Measurements from ENCODE around the gene WDFY4. TPM values are rescaled to one million over a fixed set of nuclear protein-coding genes. Genes with fewer than 3 reads are reported as not detected.

The WDFY4 gene
- polyA plus RNA-seq, 1 of the 3 experiments (the other 2 are of a cell fraction): not detected

GRCh38 chr10:48711830-48712229, 27.2 kb downstream of the WDFY4 start (continued):
- TF ChIP-seq PBX3 (IDR thresholded peaks at IDR 0.05): no peak
- TF ChIP-seq SMC3 (IDR thresholded peaks at IDR 0.05; ENCODE audit: low read depth, low read length): no peak
- no peak for TF ChIP-seq GABPA (IDR thresholded peaks at IDR 0.05; ENCODE audit: low read depth)
- no peak for TF ChIP-seq ZBTB33 (IDR thresholded peaks at IDR 0.05; ENCODE audit: borderline replicate concordance, low read depth)
- no peak for TF ChIP-seq FOXJ3 (CRISPR knock-in tag; IDR thresholded peaks at IDR 0.05)

GRCh38 chr10:48714088-48714487, 29.4 kb downstream of the WDFY4 start:
- Histone ChIP-seq H3K27ac (ENCODE audit: low read depth in 2 of 2, low read length in 1 of 2) (no peak overlapping the region), H3K4me3 (ENCODE audit: low read depth in 2 of 2, low read length in 1 of 2) (no peak overlapping the region), H3K36me3 (replicated peaks in 1 of 2; ENCODE audit: control insufficient read depth in 1 of 2, insufficient read depth in 2 of 2, low read length in 1 of 2) (no peaks in the 10 kb centered on the region), H3K4me1 (ENCODE audit: control insufficient read depth in 1 of 2, insufficient read depth in 2 of 2, low read depth in 1 of 2, low read length in 1 of 2) (no peaks in the 10 kb centered on the region), H3K9ac (no peak overlapping the region), H3K4me2 (no peak overlapping the region), H4K20me1 (ENCODE audit: insufficient read depth) (no peaks in the 10 kb centered on the region), H3K9me2 (no peaks in the 10 kb centered on the region), H3K79me2 (ENCODE audit: insufficient read depth) (no peaks in the 10 kb centered on the region), H3K9me3 (no peaks in the 10 kb centered on the region), H3K27me3 (ENCODE audit: insufficient read depth) (no peaks in the 10 kb centered on the region), H2AFZ (ENCODE audit: low read depth) (no peak overlapping the region), H3F3A (replicated peaks; ENCODE audit: insufficient read depth) (no peaks in the 10 kb centered on the region)
- no peak for TF ChIP-seq TEAD4 (IDR thresholded peaks at IDR 0.05; ENCODE audit: borderline replicate concordance, insufficient read depth)
- no peak for TF ChIP-seq TAF1 (IDR thresholded peaks at IDR 0.05; ENCODE audit: borderline replicate concordance, low read depth, low read length)
- TF ChIP-seq EP300 (IDR thresholded peaks at IDR 0.05; ENCODE audit: borderline replicate concordance in 1 of 2, low read depth in 1 of 2, low read length in 1 of 2): no peak
- no peak for TF ChIP-seq GATA2 (CRISPR knock-in tag; IDR thresholded peaks at IDR 0.05)
- no peak for TF ChIP-seq SMC3 (IDR thresholded peaks at IDR 0.05; ENCODE audit: low read depth, low read length)
- TF ChIP-seq EZH2phosphoT487 (IDR thresholded peaks at IDR 0.05; ENCODE audit: borderline replicate concordance, low read depth): no peak
- POLR2A ChIA-PET: no interaction called here
- CTCF ChIA-PET: no interaction called here
- no peak for DNase-seq

GRCh38 chr10:48716416-48716815, 31.7 kb downstream of the WDFY4 start:
- no peaks in the 10 kb centered on the region for H3K79me2 ChIP-seq (ENCODE audit: insufficient read depth)

More at GRCh38 chr10:48716416-48716815, 31.7 kb downstream of the WDFY4 start:
- ChIA-PET CTCF (interaction anchor here (1.5 to 1.8 kb wide), 2 partner anchors 14 to 21 kb away, joined by 3 read pairs; no protein-coding TSS in a partner anchor), POLR2A (no interaction called here)
- Histone ChIP-seq H3F3A (replicated peaks; ENCODE audit: insufficient read depth) (no peaks in the 10 kb centered on the region), H2AFZ (ENCODE audit: low read depth) (no peak overlapping the region), H3K27me3 (ENCODE audit: insufficient read depth) (no peaks in the 10 kb centered on the region), H3K9ac (no peak overlapping the region), H3K4me2 (no peak overlapping the region), H3K36me3 (replicated peaks in 1 of 2; ENCODE audit: control insufficient read depth in 1 of 2, insufficient read depth in 2 of 2, low read length in 1 of 2) (no peaks in the 10 kb centered on the region), H3K4me1 (ENCODE audit: control insufficient read depth in 1 of 2, insufficient read depth in 2 of 2, low read depth in 1 of 2, low read length in 1 of 2) (no peaks in the 10 kb centered on the region), H3K4me3 (ENCODE audit: low read depth in 2 of 2, low read length in 1 of 2) (no peak overlapping the region), H3K27ac (ENCODE audit: low read depth in 2 of 2, low read length in 1 of 2) (no peak overlapping the region), H4K20me1 (ENCODE audit: insufficient read depth) (no peaks in the 10 kb centered on the region), H3K9me2 (no peaks in the 10 kb centered on the region), H3K9me3 (no peaks in the 10 kb centered on the region)
- TF ChIP-seq POLR2AphosphoS5 (IDR thresholded peaks at IDR 0.05; ENCODE audit: low read depth, low read length) (no peak), MEF2A (IDR thresholded peaks at IDR 0.05; ENCODE audit: borderline replicate concordance, low read depth) (no peak), EP300 (IDR thresholded peaks at IDR 0.05; ENCODE audit: borderline replicate concordance in 1 of 2, low read depth in 1 of 2, low read length in 1 of 2) (no peak), TEAD4 (IDR thresholded peaks at IDR 0.05; ENCODE audit: borderline replicate concordance, insufficient read depth) (no peak), GABPA (IDR thresholded peaks at IDR 0.05; ENCODE audit: low read depth) (no peak), NFIC (IDR thresholded peaks at IDR 0.05; ENCODE audit: borderline replicate concordance) (no peak), PBX3 (IDR thresholded peaks at IDR 0.05) (no peak), TCF12 (IDR thresholded peaks at IDR 0.05) (no peak), FOXJ3 (CRISPR knock-in tag; IDR thresholded peaks at IDR 0.05) (no peak), RAD21 (IDR thresholded peaks at IDR 0.05; ENCODE audit: low read length) (no peak), EZH2phosphoT487 (IDR thresholded peaks at IDR 0.05; ENCODE audit: borderline replicate concordance, low read depth) (no peak), SIN3A (IDR thresholded peaks at IDR 0.05; ENCODE audit: borderline replicate concordance, low read depth, low read length) (no peak), IRF3 (IDR thresholded peaks at IDR 0.05; ENCODE audit: low read depth, low read length) (no peak), NRF1 (IDR thresholded peaks at IDR 0.05; ENCODE audit: low read depth, low read length) (no peak)
- 29% methylated on average over 4 of the region's 4 CpGs for WGBS (ENCODE audit: low lambda C conversion rate)
- no peak for DNase-seq
